H1 (cell line): Measurements from ENCODE around the gene CLPSL2. TPM values are rescaled to one million over a fixed set of nuclear protein-coding genes. Genes with fewer than 3 reads are reported as not detected.

Source experiments
- CTCF ChIA-PET: fragments of 300-600 bp; sonication (Branson Sonifier 250); formaldehyde crosslinking; loops from one replicate; lab custom pipeline; 2021; ENCODE audit not compliant: partially characterized antibody; lab: Charles Lee
- POLR2A ChIA-PET: fragments of 300-600 bp; sonication (Branson Sonifier 250); formaldehyde crosslinking; loops from one replicate; lab custom pipeline; 2021; ENCODE audit warnings: inconsistent platforms; ENCODE audit not compliant: partially characterized antibody; lab: Charles Lee
- DNase-seq, 2 experiments: peaks; one replicate each; pipeline versions ENCODE4 v3.0.0 to v3.0.0-alpha.2; 2010 to 2022; ENCODE audit warnings: low spot score in 2 of 2, low read depth in 1 of 2, mixed read lengths in 1 of 2
- FAIRE-seq: peaks from 2 replicates; lab custom pipeline; 2011; peaks lifted over from hg19 to GRCh38; lab: Jason Lieb, UNC
- H2AFZ ChIP-seq: 2 replicates; pipeline ENCODE4 v1.8.1; 2012; ENCODE audit warnings: low read length, inconsistent platforms
- H2AK5ac ChIP-seq: 2 replicates; pipeline ENCODE4 v1.6.1; 2013; ENCODE audit warnings: low read depth, low read length
- H2BK120ac ChIP-seq: replicated peaks from 2 replicates; pipeline ENCODE3; 2013; ENCODE audit warnings: low read depth, low read length, inconsistent platforms
- H2BK12ac ChIP-seq: 2 replicates; pipeline ENCODE4 v1.6.1; 2013; ENCODE audit warnings: low read depth, low read length
- H2BK15ac ChIP-seq: 2 replicates; pipeline ENCODE4 v1.6.1; 2013; ENCODE audit warnings: low read length
- H2BK20ac ChIP-seq: 2 replicates; pipeline ENCODE4 v1.6.1; 2013; ENCODE audit warnings: low read length
- H2BK5ac ChIP-seq: 2 replicates; pipeline ENCODE4 v1.6.1; 2013; ENCODE audit warnings: low read depth, low read length
- H3K14ac ChIP-seq: 2 replicates; pipeline ENCODE4 v1.6.1; 2013; ENCODE audit warnings: inconsistent platforms; ENCODE audit not compliant: insufficient read length
- H3K18ac ChIP-seq: 2 replicates; pipeline ENCODE4 v1.6.1; 2013; ENCODE audit warnings: low read length; ENCODE audit errors: extremely low read depth
- H3K23ac ChIP-seq: 2 replicates; pipeline ENCODE4 v1.6.1; 2013; ENCODE audit warnings: inconsistent platforms; ENCODE audit not compliant: insufficient read length
- H3K23me2 ChIP-seq: 2 replicates; pipeline ENCODE4 v1.6.1; 2013; ENCODE audit warnings: low read depth, low read length
- H3K27ac ChIP-seq: 2 replicates; pipeline ENCODE4 v1.6.1; 2011; ENCODE audit warnings: low read depth, low read length, inconsistent platforms
- H3K27me3 ChIP-seq, 4 experiments: replicated peaks in 1 of 4; 1 replicate in 1 of 4; 2 replicates in 3 of 4; pipeline versions ENCODE4 v1.6.1 to v1.8.1; 2011 to 2013; ENCODE audit warnings: low read length in 3 of 4, mild to moderate bottlenecking in 3 of 4, inconsistent platforms in 2 of 4, mixed read lengths in 2 of 4, moderate library complexity in 1 of 4; ENCODE audit not compliant: control insufficient read depth in 3 of 4, insufficient read depth in 3 of 4; ENCODE audit errors: extremely low read depth in 1 of 4
- H3K36me3 ChIP-seq, 4 experiments: 2 replicates each; pipeline versions ENCODE4 v1.6.1 to v1.8.1; 2011 to 2013; ENCODE audit warnings: mild to moderate bottlenecking in 4 of 4, low read length in 3 of 4, moderate library complexity in 2 of 4, control low read depth in 1 of 4, inconsistent platforms in 1 of 4; ENCODE audit not compliant: insufficient read depth in 4 of 4, control insufficient read depth in 2 of 4
- H3K4ac ChIP-seq: replicated peaks from 2 replicates; pipeline ENCODE3; 2013; ENCODE audit warnings: low read length, low read depth, mixed read lengths, inconsistent platforms; ENCODE audit not compliant: insufficient read length
- H3K4me1 ChIP-seq, 4 experiments: replicated peaks in 1 of 4; 1 replicate in 1 of 4; 2 replicates in 3 of 4; pipeline versions ENCODE4 v1.6.1 to v1.8.1; 2011 to 2013; ENCODE audit warnings: low read length in 3 of 4, inconsistent platforms in 2 of 4, mixed read lengths in 1 of 4; ENCODE audit not compliant: insufficient read depth in 4 of 4, control insufficient read depth in 3 of 4
- H3K4me2 ChIP-seq, 2 experiments: 2 replicates each; pipeline versions ENCODE4 v1.6.1 to v1.8.1; 2011 to 2013; ENCODE audit warnings: low read depth in 2 of 2, low read length in 2 of 2, control low read depth in 1 of 2, inconsistent platforms in 1 of 2, mild to moderate bottlenecking in 1 of 2; ENCODE audit not compliant: insufficient read depth in 1 of 2
- H3K4me3 ChIP-seq, 4 experiments: fragments of 200-600, 300-600 bp in 1 of 4; sonication (generic), shearing (Covaris generic), sonication (Bioruptor Twin) in 1 of 4; 2 replicates each; pipeline versions ENCODE4 v1.5.1 to v1.8.1; 2011 to 2016; ENCODE audit warnings: low read length in 4 of 4, low read depth in 3 of 4, control low read depth in 2 of 4, inconsistent platforms in 2 of 4, mild to moderate bottlenecking in 2 of 4, mixed read lengths in 1 of 4, moderate library complexity in 1 of 4; ENCODE audit not compliant: insufficient read depth in 2 of 4; ENCODE audit errors: extremely low read depth in 1 of 4
- H3K56ac ChIP-seq: replicated peaks from 2 replicates; pipeline ENCODE3; 2013; ENCODE audit warnings: low read depth, mild to moderate bottlenecking, mixed read lengths, low read length, inconsistent platforms; ENCODE audit not compliant: insufficient read length
- H3K79me1 ChIP-seq: 2 replicates; pipeline ENCODE4 v1.6.1; 2013; ENCODE audit warnings: low read depth, low read length, control low read depth
- H3K79me2 ChIP-seq, 2 experiments: 2 replicates each; pipeline versions ENCODE4 v1.6.1 to v1.8.1; 2012 to 2013; ENCODE audit warnings: low read length in 2 of 2, mild to moderate bottlenecking in 2 of 2, inconsistent platforms in 1 of 2; ENCODE audit not compliant: insufficient read depth in 2 of 2, control insufficient read depth in 1 of 2
- H3K9ac ChIP-seq, 4 experiments: replicated peaks in 1 of 4; 1 replicate in 1 of 4; 2 replicates in 3 of 4; pipeline versions ENCODE4 v1.6.1 to v1.8.1; 2011 to 2013; ENCODE audit warnings: low read depth in 3 of 4, low read length in 3 of 4, control low read depth in 2 of 4, mild to moderate bottlenecking in 2 of 4, moderate library complexity in 2 of 4, inconsistent platforms in 1 of 4; ENCODE audit errors: extremely low read depth in 1 of 4
- H3K9me3 ChIP-seq, 2 experiments: 2 replicates each; pipeline versions ENCODE4 v1.6.1 to v1.8.1; 2012 to 2013; ENCODE audit warnings: mild to moderate bottlenecking in 2 of 2, moderate library complexity in 2 of 2, control low read depth in 1 of 2, inconsistent platforms in 1 of 2, low read depth in 1 of 2, low read length in 1 of 2, mixed read lengths in 1 of 2; ENCODE audit not compliant: insufficient read depth in 2 of 2
- H4K20me1 ChIP-seq, 2 experiments: replicated peaks in 1 of 2; 2 replicates each; pipeline versions ENCODE3 to v1.8.1; 2011 to 2013; ENCODE audit warnings: inconsistent platforms in 2 of 2, low read length in 2 of 2, mild to moderate bottlenecking in 1 of 2; ENCODE audit not compliant: insufficient read depth in 2 of 2, control insufficient read depth in 1 of 2
- H4K5ac ChIP-seq: 2 replicates; pipeline ENCODE4 v1.6.1; 2013; ENCODE audit warnings: low read length, low read depth, mixed read lengths, inconsistent platforms; ENCODE audit not compliant: insufficient read length
- H4K8ac ChIP-seq: 2 replicates; pipeline ENCODE4 v1.8.0; 2013; ENCODE audit warnings: mild to moderate bottlenecking, moderate library complexity, low read length, inconsistent platforms; ENCODE audit not compliant: insufficient read depth; ENCODE audit errors: extremely low read depth
- H4K91ac ChIP-seq: replicated peaks from 2 replicates; pipeline ENCODE3; 2013; ENCODE audit warnings: low read length, mixed read lengths, inconsistent platforms; ENCODE audit not compliant: insufficient read length
- BRCA1 ChIP-seq: IDR thresholded peaks from 2 replicates; pipeline ENCODE4 v1.6.1; 2012; ENCODE audit warnings: low read depth, low read length, improper control_type of control experiment
- CBX8 ChIP-seq: fragments of 300-800, 300-1000 bp; sonication (generic); IDR thresholded peaks from 2 replicates; pipeline ENCODE4 v1.7.1; 2016; ENCODE audit warnings: low read depth, low read length, borderline replicate concordance
- CEBPB ChIP-seq: IDR thresholded peaks from 2 replicates; pipeline ENCODE4 v1.6.1; 2012; ENCODE audit warnings: low read depth, low read length
- CHD2 ChIP-seq: IDR thresholded peaks from 2 replicates; pipeline ENCODE4 v1.6.1; 2012; ENCODE audit warnings: low read length, improper control_type of control experiment
- EP300 ChIP-seq, 2 experiments: IDR thresholded peaks; 1 replicate in 1 of 2; 2 replicates in 1 of 2; pipeline ENCODE4 v1.6.1; 2011 to 2012; ENCODE audit warnings: low read depth in 2 of 2, low read length in 2 of 2, mild to moderate bottlenecking in 2 of 2, borderline replicate concordance in 1 of 2, inconsistent platforms in 1 of 2, moderate library complexity in 1 of 2
- POLR2A ChIP-seq, 2 experiments: IDR thresholded peaks; 1 replicate in 1 of 2; 2 replicates in 1 of 2; pipeline ENCODE4 v1.6.1; 2011; ENCODE audit warnings: low read depth in 2 of 2, low read length in 2 of 2, mild to moderate bottlenecking in 2 of 2; ENCODE audit errors: control extremely low read depth in 1 of 2
- RAD21 ChIP-seq, 2 experiments: IDR thresholded peaks in 1 of 2; conservative IDR thresholded peaks in 1 of 2; 2 replicates each; pipeline ENCODE4 v1.6.1; 2011; ENCODE audit warnings: low read depth in 2 of 2, low read length in 2 of 2, improper control_type of control experiment in 1 of 2, inconsistent platforms in 1 of 2, mild to moderate bottlenecking in 1 of 2, moderate library complexity in 1 of 2
- SRF ChIP-seq: IDR thresholded peaks from 2 replicates; pipeline ENCODE4 v1.6.1; 2011; ENCODE audit warnings: mild to moderate bottlenecking, low read depth, low read length, moderate library complexity
- TBP ChIP-seq: IDR thresholded peaks from 2 replicates; pipeline ENCODE4 v1.6.1; 2011; ENCODE audit warnings: low read depth, low read length, improper control_type of control experiment
- WGBS, 2 experiments: shearing (Covaris generic) in 1 of 2; methylation state at CpG; one replicate each; pipeline versions ENCODE4 v1.1.6 to v1.1.7; 2013 to 2015; ENCODE audit warnings: low lambda C conversion rate in 2 of 2, mixed read lengths in 2 of 2, inconsistent platforms in 1 of 2, low coverage in 1 of 2, missing lambda C conversion rate in 1 of 2; ENCODE audit not compliant: insufficient replicate concordance in 2 of 2, insufficient coverage in 1 of 2, insufficient read length in 1 of 2; ENCODE audit errors: extremely low coverage in 1 of 2, missing lambda C conversion rate in 1 of 2; 5-methylcytosine and 5-hydroxymethylcytosine counted together
- polyA plus RNA-seq, 7 experiments: library from polyadenylated mRNA; depleted of rRNA in 3 of 7; stranded (reverse) in 5 of 7; unstranded in 2 of 7; fragments of >200 nt in 5 of 7; fragments of 200-250 nt in 2 of 7; gene quantifications; 1 replicate in 5 of 7; 2 replicates in 1 of 7; 4 replicates in 1 of 7; pipeline versions ENCODE4 v1.2.1 to v1.2.3, GENCODE V29; 2011 to 2013; ENCODE audit warnings: missing spikeins in 2 of 7, mixed read lengths in 2 of 7
- total RNA-seq: library from RNA; stranded (reverse); fragmentation: NEBNext Ultra II Directional; extraction: Animal tissue kit (Norgen Biotek cat#: 25700); gene quantifications from 2 replicates; pipeline ENCODE4 v1.2.1, GENCODE V29; 2021

Gene CLPSL2
- total and polyA plus RNA-seq, 2 of the 8 experiments (the other 6 are each of a cell fraction or from before 2014, with no cell fraction given) = 1.4 to 3.4 TPM

- Histone ChIP-seq H3K79me2 (no peaks in the 10 kb centered on the region), H3K23ac (no peak overlapping the region), H3K79me1 (no peaks in the 10 kb centered on the region), H3K9me3 (no peaks in the 10 kb centered on the region), H2BK15ac (no peak overlapping the region; the same call in 1 of the 2 replicates), H3K9ac (no peak overlapping the region), H4K5ac (no peak overlapping the region), H3K27me3 (no peaks in the 10 kb centered on the region), H3K4me1 (peaks cover 0 to 7% (median 4%) of the 10 kb centered on the region in 4 experiments; a peak in 6 of 7 replicates), H3K18ac (no peak overlapping the region; the same call in 1 of the 2 replicates), H3K4me3 (no peak overlapping the region), H2BK12ac (peak overlapping the region; percentile 84; the same call in 1 of the 2 replicates), H4K91ac (no peak overlapping the region), H2AK5ac (no peak overlapping the region), H2BK5ac (no peak overlapping the region), H3K14ac (no peak overlapping the region), H2AFZ (no peak overlapping the region), H2BK120ac (no peak overlapping the region), H3K56ac (no peak overlapping the region), H4K8ac (no peak overlapping the region), H3K36me3 (no peaks in the 10 kb centered on the region), H3K23me2 (peaks cover 7% of the 10 kb centered on the region), H3K4me2 (no peak overlapping the region), H3K4ac (no peak overlapping the region), H2BK20ac (peak overlapping the region; percentile 48; the same call in 1 of the 2 replicates), H3K27ac (no peak overlapping the region), H4K20me1 (no peaks in the 10 kb centered on the region)
- FAIRE-seq (no peak), DNase-seq (no peak)
- ChIA-PET POLR2A (interaction anchor here (0.6 to 5.8 kb wide), 5 partner anchors 11 to 1339 kb away, joined by 4 to 84 read pairs (median 29); partner anchors contain the start of gene ARMC12), CTCF (interaction anchor here (0.9 kb wide), 1 partner anchor 214 kb away, joined by 3 read pairs; no protein-coding TSS in a partner anchor)
- no peak for TF ChIP-seq CBX8
- no peak for TF ChIP-seq POLR2A (IDR thresholded peaks at IDR 0.05; ENCODE audit: control extremely low read depth in 1 of 2, low read depth in 2 of 2, low read length in 2 of 2)
- TF ChIP-seq EP300 (IDR thresholded peaks at IDR 0.05; ENCODE audit: borderline replicate concordance in 1 of 2, low read depth in 2 of 2, low read length in 2 of 2) = no peak
- no peak for TF ChIP-seq SRF
- TF ChIP-seq CEBPB = no peak
- no peak for TF ChIP-seq RAD21 (IDR thresholded peaks at IDR 0.05 in 1 of 2, conservative IDR thresholded peaks at IDR 0.05 in 1 of 2; ENCODE audit: low read depth in 2 of 2, low read length in 2 of 2)
- no peak for TF ChIP-seq CHD2
- TF ChIP-seq TBP = no peak
- no peak for TF ChIP-seq BRCA1
- WGBS, 2 experiments = 89% methylated on average over 19 of the region's 23 CpGs; no CpG with 5 or more reads in 1 of the 2 experiments
Observed at GRCh38 chr6:35765739-35766138, 10.7 kb upstream of the CLPSL2 start.
